H9 (cell line): Measurements from ENCODE around the gene NRP2. TPM values are rescaled to one million over a fixed set of nuclear protein-coding genes. Genes with fewer than 3 reads are reported as not detected.
A peak's percentile ranks its signal among the peaks of the same experiment; 100 is the strongest.

Source experiments
- DNase-seq: peaks from one replicate; pipeline ENCODE4 v3.0.0-alpha.2; 2017
- H2AFZ ChIP-seq: one replicate; pipeline ENCODE4 v1.6.1; 2013; ENCODE audit warnings: mild to moderate bottlenecking, low read length, control low read depth, moderate library complexity
- H2AK5ac ChIP-seq: 2 replicates; pipeline ENCODE4 v1.6.1; 2013; ENCODE audit warnings: low read length, control low read depth, mixed read lengths; ENCODE audit not compliant: insufficient read length
- H2BK120ac ChIP-seq: one replicate; pipeline ENCODE4 v1.6.1; 2013; ENCODE audit warnings: low read depth, mild to moderate bottlenecking, low read length, control low read depth, inconsistent platforms; ENCODE audit not compliant: poor library complexity, severe bottlenecking
- H2BK12ac ChIP-seq: 2 replicates; pipeline ENCODE4 v1.6.1; 2013; ENCODE audit warnings: low read length, control low read depth, mixed read lengths, low read depth; ENCODE audit not compliant: insufficient read length
- H2BK15ac ChIP-seq: 2 replicates; pipeline ENCODE4 v1.6.1; 2013; ENCODE audit warnings: low read depth, low read length, control low read depth
- H2BK20ac ChIP-seq: one replicate; pipeline ENCODE4 v1.6.1; 2013; ENCODE audit warnings: low read depth, mild to moderate bottlenecking, low read length, control low read depth, inconsistent platforms; ENCODE audit not compliant: poor library complexity, severe bottlenecking
- H2BK5ac ChIP-seq: 2 replicates; pipeline ENCODE4 v1.6.1; 2013; ENCODE audit warnings: low read length, control low read depth, mixed read lengths; ENCODE audit not compliant: insufficient read length
- H3K14ac ChIP-seq: 2 replicates; pipeline ENCODE4 v1.6.1; 2013; ENCODE audit warnings: low read length, control low read depth; ENCODE audit not compliant: insufficient read depth
- H3K18ac ChIP-seq: 2 replicates; pipeline ENCODE4 v1.6.1; 2013; ENCODE audit warnings: low read depth, mild to moderate bottlenecking, mixed read lengths, low read length, control low read depth; ENCODE audit not compliant: insufficient read length
- H3K23ac ChIP-seq: 2 replicates; pipeline ENCODE4 v1.6.1; 2013; ENCODE audit warnings: low read length, control low read depth, mixed read lengths, low read depth; ENCODE audit not compliant: insufficient read length
- H3K23me2 ChIP-seq: 2 replicates; pipeline ENCODE4 v1.6.1; 2013; ENCODE audit warnings: low read depth, mild to moderate bottlenecking, mixed read lengths, low read length, control low read depth; ENCODE audit not compliant: insufficient read length, poor library complexity, severe bottlenecking
- H3K27ac ChIP-seq: 2 replicates; pipeline ENCODE4 v1.5.1; 2013; ENCODE audit warnings: low read length, control low read depth, mixed read lengths, low read depth; ENCODE audit not compliant: insufficient read length
- H3K27me3 ChIP-seq: 2 replicates; pipeline ENCODE4 v1.6.1; 2013; ENCODE audit warnings: low read length, control low read depth, inconsistent platforms; ENCODE audit not compliant: insufficient read depth
- H3K4ac ChIP-seq: 2 replicates; pipeline ENCODE4 v1.6.1; 2013; ENCODE audit warnings: low read depth, mild to moderate bottlenecking, control low read depth, inconsistent platforms, low read length, moderate library complexity
- H3K4me1 ChIP-seq: 2 replicates; pipeline ENCODE4 v1.6.1; 2013; ENCODE audit warnings: low read length, control low read depth, inconsistent platforms; ENCODE audit not compliant: insufficient read depth
- H3K4me2 ChIP-seq: 2 replicates; pipeline ENCODE4 v1.6.1; 2013; ENCODE audit warnings: low read length, control low read depth, mixed read lengths; ENCODE audit not compliant: insufficient read length, insufficient read depth
- H3K56ac ChIP-seq: 2 replicates; pipeline ENCODE4 v1.6.1; 2013; ENCODE audit warnings: low read depth, mild to moderate bottlenecking, mixed read lengths, low read length, control low read depth; ENCODE audit not compliant: insufficient read length
- H3K79me1 ChIP-seq: 2 replicates; pipeline ENCODE4 v1.6.1; 2013; ENCODE audit warnings: low read depth, mild to moderate bottlenecking, moderate library complexity, low read length, control low read depth, inconsistent platforms; ENCODE audit not compliant: insufficient read depth, poor library complexity, severe bottlenecking
- H3K79me2 ChIP-seq: 2 replicates; pipeline ENCODE4 v1.6.1; 2013; ENCODE audit warnings: low read length, control low read depth, inconsistent platforms; ENCODE audit not compliant: insufficient read depth
- H3K9ac ChIP-seq: 2 replicates; pipeline ENCODE4 v1.6.1; 2013; ENCODE audit warnings: low read length, control low read depth, mixed read lengths; ENCODE audit not compliant: insufficient read length; ENCODE audit errors: extremely low read depth
- H3K9me3 ChIP-seq: one replicate; pipeline ENCODE4 v1.6.1; 2013; ENCODE audit warnings: low read depth, low read length, inconsistent platforms; ENCODE audit not compliant: control insufficient read depth
- H3T11ph ChIP-seq: one replicate; pipeline ENCODE4 v1.6.1; 2013; ENCODE audit warnings: mild to moderate bottlenecking, low read length, control low read depth, inconsistent platforms
- H4K20me1 ChIP-seq: one replicate; pipeline ENCODE4 v1.6.1; 2013; ENCODE audit not compliant: control insufficient read depth, insufficient read length, insufficient read depth
- H4K5ac ChIP-seq: 2 replicates; pipeline ENCODE4 v1.6.1; 2013; ENCODE audit warnings: low read depth, mild to moderate bottlenecking, mixed read lengths, low read length, control low read depth; ENCODE audit not compliant: insufficient read length
- H4K8ac ChIP-seq: replicated peaks from 2 replicates; pipeline ENCODE4 v1.6.1; 2013; ENCODE audit warnings: low read length, control low read depth, mixed read lengths, low read depth; ENCODE audit not compliant: insufficient read length
- H4K91ac ChIP-seq: 2 replicates; pipeline ENCODE4 v1.6.1; 2013; ENCODE audit warnings: low read depth, mild to moderate bottlenecking, moderate library complexity, mixed read lengths, low read length, control low read depth; ENCODE audit not compliant: insufficient read length
- H3K27ac Mint-ChIP-seq, 3 experiments: 2 replicates in 2 of 3; 3 replicates in 1 of 3; pipeline ENCODE4 v1.8.0; 2020 to 2021; ENCODE audit warnings: mixed read lengths in 3 of 3, mild to moderate bottlenecking in 1 of 3, moderate library complexity in 1 of 3
- H3K27me3 Mint-ChIP-seq: 2 replicates; pipeline ENCODE4 v1.8.0; 2021; ENCODE audit warnings: low read depth, mild to moderate bottlenecking, moderate library complexity, mixed read lengths
- H3K36me3 Mint-ChIP-seq, 3 experiments: 2 replicates in 2 of 3; 3 replicates in 1 of 3; pipeline ENCODE4 v1.8.0; 2020 to 2021; ENCODE audit warnings: low read depth in 3 of 3, mixed read lengths in 3 of 3; ENCODE audit not compliant: insufficient read depth in 1 of 3
- H3K4me1 Mint-ChIP-seq, 2 experiments: 2 replicates each; pipeline ENCODE4 v1.8.0; 2020; ENCODE audit warnings: mixed read lengths in 2 of 2
- H3K4me3 Mint-ChIP-seq, 2 experiments: 2 replicates in 1 of 2; 3 replicates in 1 of 2; pipeline ENCODE4 v1.8.0; 2020 to 2021; ENCODE audit warnings: mild to moderate bottlenecking in 2 of 2, mixed read lengths in 2 of 2, moderate library complexity in 1 of 2
- H3K9me3 Mint-ChIP-seq, 2 experiments: 2 replicates in 1 of 2; 3 replicates in 1 of 2; pipeline ENCODE4 v1.8.0; 2020; ENCODE audit warnings: mild to moderate bottlenecking in 2 of 2, mixed read lengths in 2 of 2, moderate library complexity in 1 of 2
- WGBS: extraction: QIAGEN DNeasy Blood & Tissue Kit; methylation state at CpG from one replicate; pipeline ENCODE4 v1.1.7; 2013; ENCODE audit warnings: missing lambda C conversion rate, low lambda C conversion rate, mixed read lengths; ENCODE audit not compliant: insufficient read length; ENCODE audit errors: extremely low coverage; 5-methylcytosine and 5-hydroxymethylcytosine counted together
- total RNA-seq: library from RNA; stranded (reverse); gene quantifications from 2 replicates; pipeline ENCODE4 v1.2.1, GENCODE V29; 2021
- TF ChIP-seq, protein P1 (sequence below): fragments of 200-600 bp; sonication (generic); conservative IDR thresholded peaks from 3 replicates; pipeline ENCODE4 v1.8.0; 2021; ENCODE audit warnings: antibody characterized with exemption, mild to moderate bottlenecking

Gene NRP2
- total RNA-seq, 1 experiment from 2014 or later, result 19.7 TPM

DNA sequence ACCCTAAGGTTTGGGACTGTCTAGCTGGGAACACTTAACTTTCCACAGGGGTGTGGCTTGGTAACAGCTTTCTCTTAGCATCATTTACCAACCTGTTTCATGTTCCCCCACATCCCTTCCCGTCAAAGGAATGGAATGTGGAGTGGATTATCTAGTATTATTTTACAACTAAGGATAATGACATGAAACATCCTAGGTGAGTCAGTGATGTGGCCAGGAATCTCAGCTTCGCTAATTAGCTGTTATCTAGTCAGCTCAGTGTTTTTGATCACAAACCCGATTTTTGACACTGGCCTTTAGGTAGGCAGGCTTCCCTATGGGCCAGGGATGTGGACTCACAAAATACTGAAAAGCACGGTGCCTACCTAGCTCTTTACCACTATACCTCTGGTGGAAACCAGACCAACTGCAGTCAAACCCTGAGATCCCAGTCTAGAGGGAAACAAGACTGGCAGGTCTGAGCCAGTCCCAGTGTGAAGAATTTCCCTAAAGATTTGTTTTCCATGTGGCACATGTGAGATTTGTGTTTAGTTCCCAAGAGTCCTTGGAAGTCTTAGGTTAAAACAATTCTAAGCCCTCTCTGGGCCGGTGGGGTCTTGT, 2.8 kb upstream of the NRP2 start:
- H3K4me1 ChIP-seq, result no peaks in the 10 kb centered on the region; the same call in 1 of the 2 replicates
- no peak overlapping the region for H2BK12ac ChIP-seq
- no peak overlapping the region for H2BK5ac ChIP-seq
- no peaks in the 10 kb centered on the region for H3K9me3 ChIP-seq
- Mint-ChIP-seq H3K4me1 (peaks cover 40 to 44% of the 10 kb centered on the region in 2 experiments), H3K27me3 (peaks cover 28% of the 10 kb centered on the region), H3K4me3 (no peak overlapping the region), H3K27ac (peak overlapping the region in 1 of 3 experiments; percentile 34; a peak in 1 of 7 replicates), H3K36me3 (peaks cover 0 to 2% (median 0%) of the 10 kb centered on the region in 3 experiments; a peak in 1 of 7 replicates), H3K9me3 (no peaks in the 10 kb centered on the region; a peak in 1 of 5 replicates)
- no peak overlapping the region for H4K5ac ChIP-seq
- H3K79me1 ChIP-seq, result no peaks in the 10 kb centered on the region
- peaks cover 17% of the 10 kb centered on the region; the same call in 1 of the 2 replicates for H3K27me3 ChIP-seq
- H2AFZ ChIP-seq, result no peak overlapping the region
- H4K91ac ChIP-seq, result no peak overlapping the region
- H3K27ac ChIP-seq, result no peak overlapping the region
- H3K23me2 ChIP-seq, result peaks cover 15% of the 10 kb centered on the region
- H2BK120ac ChIP-seq, result no peak overlapping the region
- H3K4me2 ChIP-seq, result no peak overlapping the region
- H2BK15ac ChIP-seq, result no peak overlapping the region
- no peak overlapping the region for H3K4ac ChIP-seq
- H3K56ac ChIP-seq, result no peak overlapping the region
- H3K14ac ChIP-seq, result no peak overlapping the region
- H4K20me1 ChIP-seq, result no peaks in the 10 kb centered on the region
- no peak overlapping the region for H3T11ph ChIP-seq
- H3K18ac ChIP-seq, result no peak overlapping the region
- DNase-seq, result no peak
- H2AK5ac ChIP-seq, result no peak overlapping the region
- no CpG with 5 or more reads among the region's 5 CpGs for WGBS
- H3K23ac ChIP-seq, result no peak overlapping the region
- no peak overlapping the region for H4K8ac ChIP-seq
- no peak overlapping the region for H2BK20ac ChIP-seq
- TF ChIP-seq, protein P1, sequence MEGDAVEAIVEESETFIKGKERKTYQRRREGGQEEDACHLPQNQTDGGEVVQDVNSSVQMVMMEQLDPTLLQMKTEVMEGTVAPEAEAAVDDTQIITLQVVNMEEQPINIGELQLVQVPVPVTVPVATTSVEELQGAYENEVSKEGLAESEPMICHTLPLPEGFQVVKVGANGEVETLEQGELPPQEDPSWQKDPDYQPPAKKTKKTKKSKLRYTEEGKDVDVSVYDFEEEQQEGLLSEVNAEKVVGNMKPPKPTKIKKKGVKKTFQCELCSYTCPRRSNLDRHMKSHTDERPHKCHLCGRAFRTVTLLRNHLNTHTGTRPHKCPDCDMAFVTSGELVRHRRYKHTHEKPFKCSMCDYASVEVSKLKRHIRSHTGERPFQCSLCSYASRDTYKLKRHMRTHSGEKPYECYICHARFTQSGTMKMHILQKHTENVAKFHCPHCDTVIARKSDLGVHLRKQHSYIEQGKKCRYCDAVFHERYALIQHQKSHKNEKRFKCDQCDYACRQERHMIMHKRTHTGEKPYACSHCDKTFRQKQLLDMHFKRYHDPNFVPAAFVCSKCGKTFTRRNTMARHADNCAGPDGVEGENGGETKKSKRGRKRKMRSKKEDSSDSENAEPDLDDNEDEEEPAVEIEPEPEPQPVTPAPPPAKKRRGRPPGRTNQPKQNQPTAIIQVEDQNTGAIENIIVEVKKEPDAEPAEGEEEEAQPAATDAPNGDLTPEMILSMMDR, result no peak
- no peak overlapping the region for H3K9ac ChIP-seq
- peaks cover 2% of the 10 kb centered on the region; the same call in 1 of the 2 replicates for H3K79me2 ChIP-seq
